Testis (tissue), 2 donors: ENCODE results near the gene DDOST.

Source experiments
- CTCF ChIP-seq, 3 experiments: fragments of 450-650 bp in 2 of 3; fragments of 200-600 bp in 1 of 3; sonication (generic) in 1 of 3; IDR thresholded peaks; one replicate each; pipeline ENCODE4 v1.5.1; 2016 to 2019; ENCODE audit warnings: antibody characterized with exemption in 3 of 3, mild to moderate bottlenecking in 2 of 3, moderate library complexity in 1 of 3
- POLR2A ChIP-seq: fragments of 450-650 bp; IDR thresholded peaks from one replicate; pipeline ENCODE4 v1.6.1; 2017; ENCODE audit warnings: antibody characterized with exemption, mild to moderate bottlenecking, moderate library complexity

GRCh38 chr1:20640183-20640597, 21.0 kb downstream of the DDOST start:
- TF ChIP-seq CTCF (IDR thresholded peaks at IDR 0.05) (peak; percentile 60 to 84 (median 74)), POLR2A (no peak)
